Measurements from ENCODE around the gene PARN.
"Not testable (repeated sequence)": the region's sequence is repeated elsewhere in the genome, so short reads cannot be mapped to it uniquely, and the experiment has no call there.

PARN gene

GRCh38 chr16:14450846-14451245, 179.2 kb downstream of the PARN start:
- Histone ChIP-seq H3K36me3 (ENCODE audit: insufficient read depth, low read length) (peaks cover 9% of the 10 kb centered on the region), H3K4me3 (ENCODE audit: low read depth in 1 of 2, low read length in 2 of 2) (no peak overlapping the region), H3K4me1 (ENCODE audit: insufficient read depth, low read length) (no peaks in the 10 kb centered on the region), H3K9me3 (ENCODE audit: low read length) (no peaks in the 10 kb centered on the region), H3K9ac (ENCODE audit: low read length) (no peak overlapping the region), H3K27ac (ENCODE audit: low read depth, low read length) (no peak overlapping the region), H3K27me3 (ENCODE audit: control insufficient read depth in 1 of 2, insufficient read depth in 2 of 2, low read length in 2 of 2) (no peaks in the 10 kb centered on the region)

DNA sequence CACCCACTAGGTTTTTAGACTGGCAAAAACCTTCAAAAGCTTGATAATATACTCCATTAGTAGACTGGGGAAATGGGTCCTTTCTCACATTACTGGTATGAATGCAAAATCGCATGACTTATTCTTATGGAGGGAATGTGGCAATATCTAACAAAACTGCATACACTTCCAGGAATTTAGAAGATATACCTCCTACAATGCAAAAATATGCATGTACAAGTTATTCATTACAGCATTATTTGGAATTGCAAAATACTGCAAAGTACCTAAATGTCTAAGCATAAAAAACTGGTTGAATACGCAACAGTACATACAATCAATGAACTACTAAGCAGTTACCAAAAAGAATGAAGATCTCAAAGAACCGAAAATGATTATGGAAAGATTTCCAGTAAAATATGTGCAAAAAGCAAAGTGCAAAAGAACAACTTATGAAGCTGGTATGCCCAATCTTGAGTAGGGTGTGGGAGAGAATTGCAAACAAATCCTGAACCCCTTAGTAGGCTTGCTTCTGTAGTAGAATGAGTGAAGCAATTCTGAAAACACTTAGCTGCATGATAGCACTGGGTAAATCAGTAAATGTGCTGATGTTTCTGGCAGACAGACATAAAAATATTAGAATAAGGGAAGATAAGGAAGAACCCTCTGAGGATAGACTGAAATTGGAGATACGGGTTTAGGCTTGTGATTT, 180.1 kb downstream of the PARN start:
- H3K27ac ChIP-seq (ENCODE audit: low read depth, low read length): no peak overlapping the region
- peaks cover 18% of the 10 kb centered on the region for H3K36me3 ChIP-seq (ENCODE audit: insufficient read depth, low read length)
- no peak overlapping the region for H3K9ac ChIP-seq (ENCODE audit: low read length)
- no peaks in the 10 kb centered on the region for H3K27me3 ChIP-seq (ENCODE audit: control insufficient read depth in 1 of 2, insufficient read depth in 2 of 2, low read length in 2 of 2)
- H3K9me3 ChIP-seq (ENCODE audit: low read length): no peaks in the 10 kb centered on the region
- no peak overlapping the region for H3K4me3 ChIP-seq (ENCODE audit: low read depth in 1 of 2, low read length in 2 of 2)
- no peaks in the 10 kb centered on the region for H3K4me1 ChIP-seq (ENCODE audit: insufficient read depth, low read length)

- Histone ChIP-seq H3K27me3 (ENCODE audit: control insufficient read depth in 1 of 2, insufficient read depth in 2 of 2, low read length in 2 of 2) (no peaks in the 10 kb centered on the region), H3K9me3 (ENCODE audit: low read length) (no peaks in the 10 kb centered on the region), H3K4me3 (ENCODE audit: low read depth in 1 of 2, low read length in 2 of 2) (no peak overlapping the region), H3K36me3 (ENCODE audit: insufficient read depth, low read length) (peaks cover 18% of the 10 kb centered on the region), H3K4me1 (ENCODE audit: insufficient read depth, low read length) (no peaks in the 10 kb centered on the region), H3K27ac (ENCODE audit: low read depth, low read length) (no peak overlapping the region), H3K9ac (ENCODE audit: low read length) (no peak overlapping the region)
Measured at GRCh38 chr16:14449334-14449733, 180.7 kb downstream of the PARN start.

DNA sequence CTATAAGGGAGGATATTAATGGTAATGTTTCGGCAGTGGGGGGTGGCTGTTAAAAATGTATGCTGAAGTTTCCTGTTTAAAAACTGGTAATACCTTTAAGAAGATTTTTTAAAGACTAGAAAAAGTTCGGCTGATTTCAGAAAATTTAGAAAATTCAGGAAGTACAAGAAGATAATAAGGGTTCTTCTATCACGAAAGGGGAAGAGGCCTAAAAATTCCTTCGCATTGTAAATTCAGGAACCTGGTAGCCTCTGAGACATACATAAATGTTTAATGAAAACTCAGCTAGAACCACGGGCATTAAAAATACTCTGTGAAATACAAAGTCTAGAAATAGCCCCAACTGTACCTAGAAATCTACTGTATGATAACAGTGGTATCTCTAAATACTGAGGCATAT, 181.2 kb downstream of the PARN start:
- no peak overlapping the region for H3K9ac ChIP-seq (ENCODE audit: low read length)
- H3K27me3 ChIP-seq (ENCODE audit: control insufficient read depth in 1 of 2, insufficient read depth in 2 of 2, low read length in 2 of 2): no peaks in the 10 kb centered on the region
- H3K36me3 ChIP-seq (ENCODE audit: insufficient read depth, low read length): peaks cover 18% of the 10 kb centered on the region
- H3K27ac ChIP-seq (ENCODE audit: low read depth, low read length): no peak overlapping the region
- no peaks in the 10 kb centered on the region for H3K4me1 ChIP-seq (ENCODE audit: insufficient read depth, low read length)
- H3K4me3 ChIP-seq (ENCODE audit: low read depth in 1 of 2, low read length in 2 of 2): no peak overlapping the region
- H3K9me3 ChIP-seq (ENCODE audit: low read length): no peaks in the 10 kb centered on the region

DNA sequence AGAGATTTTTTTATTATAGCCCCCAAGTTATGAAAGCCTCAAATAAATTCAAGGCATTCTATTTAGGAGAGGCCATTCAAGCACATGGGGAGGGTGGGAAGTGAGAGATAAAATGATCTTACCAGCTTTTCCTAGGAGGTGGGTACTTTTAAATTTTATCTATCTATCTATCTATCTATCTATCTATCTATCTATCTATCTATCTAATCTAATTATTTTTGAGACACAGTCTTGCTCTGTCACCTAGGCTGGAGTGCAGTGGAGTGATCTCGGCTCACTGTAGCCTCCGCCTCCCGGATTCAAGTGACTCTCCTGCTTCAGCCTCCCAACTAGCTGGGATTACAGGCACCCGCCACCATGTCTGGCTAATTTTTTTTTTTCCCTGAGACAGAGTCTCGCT, 182.3 kb downstream of the PARN start:
- no peak overlapping the region for H3K27ac ChIP-seq (ENCODE audit: low read depth, low read length)
- H3K9me3 ChIP-seq (ENCODE audit: low read length): no peaks in the 10 kb centered on the region
- no peaks in the 10 kb centered on the region for H3K27me3 ChIP-seq (ENCODE audit: control insufficient read depth in 1 of 2, insufficient read depth in 2 of 2, low read length in 2 of 2)
- H3K36me3 ChIP-seq (ENCODE audit: insufficient read depth, low read length): peaks cover 18% of the 10 kb centered on the region
- H3K4me3 ChIP-seq (ENCODE audit: low read depth in 1 of 2, low read length in 2 of 2): no peak overlapping the region
- H3K4me1 ChIP-seq (ENCODE audit: insufficient read depth, low read length): no peaks in the 10 kb centered on the region
- H3K9ac ChIP-seq (ENCODE audit: low read length): no peak overlapping the region

DNA sequence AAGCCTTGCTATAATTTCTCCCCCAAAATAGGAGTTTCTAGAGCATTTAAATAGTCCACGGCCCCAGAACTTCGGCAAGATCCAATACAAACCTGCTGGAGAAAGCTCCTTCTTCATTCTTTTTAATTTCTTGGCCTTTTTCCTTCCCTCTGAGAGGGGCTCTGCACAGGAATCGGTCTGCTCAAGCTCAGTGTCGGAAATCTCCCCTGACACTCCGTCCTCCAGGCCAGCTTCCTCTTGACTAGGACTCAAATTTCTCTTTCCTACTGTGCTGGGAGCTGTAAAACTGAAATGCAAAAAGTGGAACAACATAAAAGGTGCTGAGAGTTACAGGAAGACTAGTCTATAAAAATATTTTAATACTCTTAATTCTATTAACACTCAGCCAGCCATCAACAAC, 183.3 kb downstream of the PARN start:
- H3K9ac ChIP-seq (ENCODE audit: low read length): no peak overlapping the region
- H3K36me3 ChIP-seq (ENCODE audit: insufficient read depth, low read length): peaks cover 18% of the 10 kb centered on the region
- H3K4me3 ChIP-seq (ENCODE audit: low read depth in 1 of 2, low read length in 2 of 2): no peak overlapping the region
- no peaks in the 10 kb centered on the region for H3K4me1 ChIP-seq (ENCODE audit: insufficient read depth, low read length)
- no peaks in the 10 kb centered on the region for H3K9me3 ChIP-seq (ENCODE audit: low read length)
- H3K27me3 ChIP-seq (ENCODE audit: control insufficient read depth in 1 of 2, insufficient read depth in 2 of 2, low read length in 2 of 2): no peaks in the 10 kb centered on the region
- no peak overlapping the region for H3K27ac ChIP-seq (ENCODE audit: low read depth, low read length)

- H3K9ac ChIP-seq (ENCODE audit: low read length): no peak overlapping the region
- no peaks in the 10 kb centered on the region for H3K9me3 ChIP-seq (ENCODE audit: low read length)
- no peak overlapping the region for H3K4me3 ChIP-seq (ENCODE audit: low read depth in 1 of 2, low read length in 2 of 2)
- peaks cover 18% of the 10 kb centered on the region for H3K36me3 ChIP-seq (ENCODE audit: insufficient read depth, low read length)
- no peaks in the 10 kb centered on the region for H3K4me1 ChIP-seq (ENCODE audit: insufficient read depth, low read length)
- H3K27ac ChIP-seq (ENCODE audit: low read depth, low read length): no peak overlapping the region
- H3K27me3 ChIP-seq (ENCODE audit: control insufficient read depth in 1 of 2, insufficient read depth in 2 of 2, low read length in 2 of 2): no peaks in the 10 kb centered on the region
Measured at GRCh38 chr16:14445937-14446715, 183.9 kb downstream of the PARN start.

DNA sequence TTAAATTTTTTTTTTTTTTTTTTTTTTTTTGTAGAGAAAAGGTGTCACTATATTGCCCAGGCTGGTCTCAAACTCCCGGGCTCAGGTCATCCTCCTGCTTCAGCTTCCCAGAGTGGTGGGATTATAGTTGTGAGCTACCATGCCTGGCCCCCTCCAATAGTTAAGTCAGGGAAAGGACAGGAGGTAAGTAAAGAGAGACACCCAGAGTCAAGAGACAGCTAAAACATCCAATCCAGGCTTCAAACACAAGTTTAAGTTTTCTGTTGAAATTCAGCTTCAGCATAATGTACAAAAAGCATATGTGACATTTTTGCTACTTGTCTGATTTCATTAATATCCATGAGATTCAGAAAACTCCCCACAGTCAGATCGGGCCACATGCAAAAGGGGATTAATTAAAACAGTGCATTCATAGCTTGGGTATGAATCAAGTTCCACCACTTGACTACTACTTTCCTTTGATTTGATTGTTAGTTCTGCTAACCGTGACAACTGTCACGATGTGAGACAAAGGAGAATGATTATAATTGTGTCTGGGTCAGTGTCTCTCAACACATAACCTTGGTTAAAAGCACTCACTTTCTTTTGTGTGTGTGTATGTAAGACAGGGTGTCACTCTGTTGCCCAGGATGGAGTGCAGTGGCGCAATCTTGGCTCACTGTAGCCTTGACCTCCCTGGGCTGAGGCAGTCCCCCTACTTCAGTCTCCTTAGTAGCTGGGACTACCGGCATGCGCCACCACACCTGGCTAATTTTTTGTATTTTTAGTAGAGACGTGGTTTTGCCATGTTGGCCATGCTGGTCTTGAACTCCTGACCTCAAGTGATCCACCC, 184.9 kb downstream of the PARN start:
- H3K27me3 ChIP-seq (ENCODE audit: control insufficient read depth in 1 of 2, insufficient read depth in 2 of 2, low read length in 2 of 2): no peaks in the 10 kb centered on the region
- H3K36me3 ChIP-seq (ENCODE audit: insufficient read depth, low read length): peaks cover 18% of the 10 kb centered on the region
- H3K27ac ChIP-seq (ENCODE audit: low read depth, low read length): no peak overlapping the region
- H3K9ac ChIP-seq (ENCODE audit: low read length): no peak overlapping the region
- no peaks in the 10 kb centered on the region for H3K9me3 ChIP-seq (ENCODE audit: low read length)
- no peak overlapping the region for H3K4me3 ChIP-seq (ENCODE audit: low read depth in 1 of 2, low read length in 2 of 2)
- no peaks in the 10 kb centered on the region for H3K4me1 ChIP-seq (ENCODE audit: insufficient read depth, low read length)

DNA sequence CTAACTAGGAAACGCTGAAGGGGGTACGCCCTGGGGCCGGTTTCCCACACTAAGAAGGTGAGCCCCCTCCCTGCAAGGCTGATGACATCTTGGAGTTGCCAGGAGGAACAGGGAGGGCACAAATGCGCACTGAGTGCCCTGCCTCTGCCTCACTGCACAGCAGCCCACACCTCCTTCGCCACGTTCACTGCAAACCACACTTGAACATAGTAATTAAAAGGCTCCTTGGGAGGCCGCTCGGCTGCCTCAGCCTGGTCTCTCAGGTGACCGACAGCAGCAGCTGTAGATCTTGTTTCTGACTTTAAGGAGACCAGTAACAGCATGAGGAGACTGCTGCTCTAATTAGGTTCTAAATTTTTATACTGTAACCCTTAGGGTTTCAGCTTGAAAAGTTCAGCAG, 188.5 kb downstream of the PARN start:
- peaks cover 16% of the 10 kb centered on the region for H3K36me3 ChIP-seq (ENCODE audit: insufficient read depth, low read length)
- not testable (repeated sequence) for H3K27ac ChIP-seq (ENCODE audit: low read depth, low read length); H3K4me1 ChIP-seq (ENCODE audit: insufficient read depth, low read length); H3K9me3 ChIP-seq (ENCODE audit: low read length); H3K9ac ChIP-seq (ENCODE audit: low read length); H3K4me3 ChIP-seq (ENCODE audit: low read depth in 1 of 2, low read length in 2 of 2); H3K27me3 ChIP-seq (ENCODE audit: control insufficient read depth in 1 of 2, insufficient read depth in 2 of 2, low read length in 2 of 2)

GRCh38 chr16:14438256-14438655, 191.8 kb downstream of the PARN start:
- Histone ChIP-seq H3K27me3 (ENCODE audit: control insufficient read depth in 1 of 2, insufficient read depth in 2 of 2, low read length in 2 of 2) (no peaks in the 10 kb centered on the region), H3K4me1 (ENCODE audit: insufficient read depth, low read length) (no peaks in the 10 kb centered on the region), H3K27ac (ENCODE audit: low read depth, low read length) (no peak overlapping the region), H3K9me3 (ENCODE audit: low read length) (no peaks in the 10 kb centered on the region), H3K9ac (ENCODE audit: low read length) (no peak overlapping the region), H3K36me3 (ENCODE audit: insufficient read depth, low read length) (no peaks in the 10 kb centered on the region), H3K4me3 (ENCODE audit: low read depth in 1 of 2, low read length in 2 of 2) (no peak overlapping the region)

DNA sequence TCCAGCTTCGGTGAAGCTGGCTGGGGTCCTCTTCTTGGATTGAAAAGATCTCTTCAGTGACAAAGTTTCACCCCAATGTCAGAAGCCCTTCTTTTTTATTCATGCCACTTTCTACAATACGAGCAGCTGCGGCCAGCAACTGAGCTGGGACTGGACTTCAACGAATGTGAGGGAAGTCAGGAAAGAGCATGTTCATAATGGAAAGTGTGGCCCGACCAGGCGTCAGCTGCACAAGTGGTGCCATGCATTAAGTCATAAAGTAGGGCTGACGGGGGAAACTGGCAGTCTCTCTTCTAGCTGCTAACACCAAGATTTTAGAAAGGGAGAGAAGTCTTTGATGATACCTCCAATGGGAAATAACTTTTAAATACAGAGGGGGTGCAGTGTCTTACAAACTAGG, 192.6 kb downstream of the PARN start:
- no peaks in the 10 kb centered on the region for H3K27me3 ChIP-seq (ENCODE audit: control insufficient read depth in 1 of 2, insufficient read depth in 2 of 2, low read length in 2 of 2)
- no peak overlapping the region for H3K9ac ChIP-seq (ENCODE audit: low read length)
- no peaks in the 10 kb centered on the region for H3K36me3 ChIP-seq (ENCODE audit: insufficient read depth, low read length)
- no peaks in the 10 kb centered on the region for H3K9me3 ChIP-seq (ENCODE audit: low read length)
- H3K4me1 ChIP-seq (ENCODE audit: insufficient read depth, low read length): no peaks in the 10 kb centered on the region
- H3K27ac ChIP-seq (ENCODE audit: low read depth, low read length): no peak overlapping the region
- no peak overlapping the region for H3K4me3 ChIP-seq (ENCODE audit: low read depth in 1 of 2, low read length in 2 of 2)

Data from muscle layer of colon (tissue), 2 donors.